HepG2 (cell line): ENCODE data around the gene ACAD11.

ENCODE experiments used
- AGO2 ChIP-seq: fragments of 200-400 bp; formaldehyde crosslinking; optimal IDR thresholded peaks from 2 replicates; pipeline ENCODE3; 2017; ENCODE audit warnings: mild to moderate bottlenecking, low read depth, low read length, moderate library complexity
- CEBPB ChIP-seq: IDR thresholded peaks from 2 replicates; pipeline ENCODE4 v1.6.1; 2011; ENCODE audit warnings: low read depth, low read length, improper control_type of control experiment, borderline replicate concordance
- EP300 ChIP-seq, 3 experiments: sonication (generic) in 1 of 3; formaldehyde crosslinking in 1 of 3; IDR thresholded peaks; 2 replicates each; pipeline versions ENCODE4 v1.5.1 to v1.6.1; 2011 to 2020; ENCODE audit warnings: low read depth in 2 of 3, low read length in 2 of 3, borderline replicate concordance in 1 of 3, improper control_type of control experiment in 1 of 3, mild to moderate bottlenecking in 1 of 3, missing genetic modification reagents in 1 of 3, moderate library complexity in 1 of 3
- ESRRA ChIP-seq: sonication (generic); formaldehyde crosslinking; IDR thresholded peaks from 2 replicates; pipeline ENCODE4 v1.5.1; 2020; ENCODE audit warnings: mild to moderate bottlenecking, low read depth, missing genetic modification reagents
- MXI1 ChIP-seq: IDR thresholded peaks from 3 replicates; pipeline ENCODE4 v1.6.1; 2012; ENCODE audit warnings: low read depth, low read length, inconsistent platforms, borderline replicate concordance
- PRMT3 ChIP-seq: sonication (generic); formaldehyde crosslinking; IDR thresholded peaks from 2 replicates; pipeline ENCODE4 v1.8.1; 2022; ENCODE audit warnings: low read depth, mild to moderate bottlenecking, moderate library complexity, missing genetic modification reagents, borderline replicate concordance
- YY1 ChIP-seq: IDR thresholded peaks from 2 replicates; pipeline ENCODE4 v1.6.1; 2011; ENCODE audit warnings: low read length, low read depth, moderate library complexity, mild to moderate bottlenecking; ENCODE audit not compliant: insufficient read depth, insufficient replicate concordance
- ZBTB42 ChIP-seq: sonication (generic); formaldehyde crosslinking; IDR thresholded peaks from 2 replicates; pipeline ENCODE4 v1.5.0; 2020; ENCODE audit warnings: mild to moderate bottlenecking, missing genetic modification reagents
- ZNF317 ChIP-seq: sonication (generic); formaldehyde crosslinking; IDR thresholded peaks from 2 replicates; pipeline ENCODE4 v1.5.0; 2020; ENCODE audit warnings: mild to moderate bottlenecking, missing genetic modification reagents
- TF ChIP-seq, protein P1 (sequence below): sonication (generic); formaldehyde crosslinking; IDR thresholded peaks from 2 replicates; pipeline ENCODE4 v1.5.0; 2020; ENCODE audit warnings: mild to moderate bottlenecking, missing genetic modification reagents, moderate library complexity
- TF ChIP-seq, protein P2 (sequence below): sonication (generic); formaldehyde crosslinking; IDR thresholded peaks from 2 replicates; pipeline ENCODE4 v1.5.1; 2020; ENCODE audit warnings: mild to moderate bottlenecking, missing genetic modification reagents
- TF ChIP-seq, protein P3 (sequence below): sonication (generic); formaldehyde crosslinking; IDR thresholded peaks from 2 replicates; pipeline ENCODE4 v1.4.0; 2020; ENCODE audit warnings: missing genetic modification reagents, borderline replicate concordance
- TF ChIP-seq, protein P4 (sequence below), 2 experiments: IDR thresholded peaks; 2 replicates each; pipeline ENCODE4 v1.6.1; 2011 to 2012; ENCODE audit warnings: low read length in 2 of 2, borderline replicate concordance in 1 of 2, low read depth in 1 of 2, mild to moderate bottlenecking in 1 of 2, moderate library complexity in 1 of 2
- TF ChIP-seq, protein P5 (sequence below): sonication (generic); formaldehyde crosslinking; IDR thresholded peaks from 2 replicates; pipeline ENCODE4 v1.4.0; 2020; ENCODE audit warnings: missing genetic modification reagents

DNA sequence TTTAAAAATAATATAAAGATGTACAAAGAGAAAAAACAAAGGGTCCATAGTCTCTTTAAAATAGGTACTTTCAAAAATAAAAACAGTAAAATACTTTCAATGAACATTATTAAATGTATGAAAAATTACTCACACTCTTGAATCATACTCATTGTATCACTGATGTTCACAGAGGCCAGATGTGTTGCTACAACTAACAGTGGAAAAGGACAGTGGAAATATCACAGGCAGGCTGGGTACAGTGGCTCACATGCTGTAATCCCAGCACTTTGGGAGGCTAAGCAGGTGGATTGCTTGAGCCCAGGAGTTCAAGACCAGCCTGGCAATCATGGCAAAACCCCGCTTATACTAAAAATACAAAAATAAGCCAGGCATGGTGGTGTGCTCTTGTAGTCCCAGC lies 35.8 kb upstream of the ACAD11 start:
- TF ChIP-seq, protein P1, sequence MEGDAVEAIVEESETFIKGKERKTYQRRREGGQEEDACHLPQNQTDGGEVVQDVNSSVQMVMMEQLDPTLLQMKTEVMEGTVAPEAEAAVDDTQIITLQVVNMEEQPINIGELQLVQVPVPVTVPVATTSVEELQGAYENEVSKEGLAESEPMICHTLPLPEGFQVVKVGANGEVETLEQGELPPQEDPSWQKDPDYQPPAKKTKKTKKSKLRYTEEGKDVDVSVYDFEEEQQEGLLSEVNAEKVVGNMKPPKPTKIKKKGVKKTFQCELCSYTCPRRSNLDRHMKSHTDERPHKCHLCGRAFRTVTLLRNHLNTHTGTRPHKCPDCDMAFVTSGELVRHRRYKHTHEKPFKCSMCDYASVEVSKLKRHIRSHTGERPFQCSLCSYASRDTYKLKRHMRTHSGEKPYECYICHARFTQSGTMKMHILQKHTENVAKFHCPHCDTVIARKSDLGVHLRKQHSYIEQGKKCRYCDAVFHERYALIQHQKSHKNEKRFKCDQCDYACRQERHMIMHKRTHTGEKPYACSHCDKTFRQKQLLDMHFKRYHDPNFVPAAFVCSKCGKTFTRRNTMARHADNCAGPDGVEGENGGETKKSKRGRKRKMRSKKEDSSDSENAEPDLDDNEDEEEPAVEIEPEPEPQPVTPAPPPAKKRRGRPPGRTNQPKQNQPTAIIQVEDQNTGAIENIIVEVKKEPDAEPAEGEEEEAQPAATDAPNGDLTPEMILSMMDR: no peak
- TF ChIP-seq, protein P2, sequence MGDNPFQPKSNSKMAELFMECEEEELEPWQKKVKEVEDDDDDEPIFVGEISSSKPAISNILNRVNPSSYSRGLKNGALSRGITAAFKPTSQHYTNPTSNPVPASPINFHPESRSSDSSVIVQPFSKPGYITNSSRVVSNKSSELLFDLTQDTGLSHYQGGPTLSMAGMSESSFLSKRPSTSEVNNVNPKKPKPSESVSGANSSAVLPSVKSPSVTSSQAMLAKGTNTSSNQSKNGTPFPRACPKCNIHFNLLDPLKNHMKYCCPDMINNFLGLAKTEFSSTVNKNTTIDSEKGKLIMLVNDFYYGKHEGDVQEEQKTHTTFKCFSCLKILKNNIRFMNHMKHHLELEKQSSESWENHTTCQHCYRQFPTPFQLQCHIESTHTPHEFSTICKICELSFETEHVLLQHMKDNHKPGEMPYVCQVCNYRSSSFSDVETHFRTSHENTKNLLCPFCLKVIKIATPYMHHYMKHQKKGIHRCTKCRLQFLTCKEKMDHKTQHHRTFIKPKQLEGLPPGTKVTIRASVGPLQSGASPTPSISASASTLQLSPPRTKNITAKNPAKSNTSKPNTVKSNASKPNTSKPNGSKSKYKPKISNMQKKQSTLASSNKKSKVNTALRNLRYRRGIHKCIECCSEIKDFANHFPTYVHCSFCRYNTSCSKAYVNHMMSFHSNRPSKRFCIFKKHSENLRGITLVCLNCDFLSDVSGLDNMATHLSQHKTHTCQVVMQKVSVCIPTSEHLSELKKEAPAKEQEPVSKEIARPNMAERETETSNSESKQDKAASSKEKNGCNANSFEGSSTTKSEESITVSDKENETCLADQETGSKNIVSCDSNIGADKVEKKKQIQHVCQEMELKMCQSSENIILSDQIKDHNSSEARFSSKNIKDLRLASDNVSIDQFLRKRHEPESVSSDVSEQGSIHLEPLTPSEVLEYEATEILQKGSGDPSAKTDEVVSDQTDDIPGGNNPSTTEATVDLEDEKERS (CRISPR knock-in tag): no peak
- TF ChIP-seq YY1: no peak
- no peak for TF ChIP-seq EP300 (IDR thresholded peaks at IDR 0.05; ENCODE audit: low read depth in 2 of 2, low read length in 2 of 2)
- TF ChIP-seq EP300 (CRISPR knock-in tag; IDR thresholded peaks at IDR 0.05; ENCODE audit: borderline replicate concordance): no peak
- TF ChIP-seq CEBPB: no peak
- no peak for TF ChIP-seq ZBTB42 (CRISPR knock-in tag)
- no peak for TF ChIP-seq ESRRA (CRISPR knock-in tag)
- TF ChIP-seq, protein P3, sequence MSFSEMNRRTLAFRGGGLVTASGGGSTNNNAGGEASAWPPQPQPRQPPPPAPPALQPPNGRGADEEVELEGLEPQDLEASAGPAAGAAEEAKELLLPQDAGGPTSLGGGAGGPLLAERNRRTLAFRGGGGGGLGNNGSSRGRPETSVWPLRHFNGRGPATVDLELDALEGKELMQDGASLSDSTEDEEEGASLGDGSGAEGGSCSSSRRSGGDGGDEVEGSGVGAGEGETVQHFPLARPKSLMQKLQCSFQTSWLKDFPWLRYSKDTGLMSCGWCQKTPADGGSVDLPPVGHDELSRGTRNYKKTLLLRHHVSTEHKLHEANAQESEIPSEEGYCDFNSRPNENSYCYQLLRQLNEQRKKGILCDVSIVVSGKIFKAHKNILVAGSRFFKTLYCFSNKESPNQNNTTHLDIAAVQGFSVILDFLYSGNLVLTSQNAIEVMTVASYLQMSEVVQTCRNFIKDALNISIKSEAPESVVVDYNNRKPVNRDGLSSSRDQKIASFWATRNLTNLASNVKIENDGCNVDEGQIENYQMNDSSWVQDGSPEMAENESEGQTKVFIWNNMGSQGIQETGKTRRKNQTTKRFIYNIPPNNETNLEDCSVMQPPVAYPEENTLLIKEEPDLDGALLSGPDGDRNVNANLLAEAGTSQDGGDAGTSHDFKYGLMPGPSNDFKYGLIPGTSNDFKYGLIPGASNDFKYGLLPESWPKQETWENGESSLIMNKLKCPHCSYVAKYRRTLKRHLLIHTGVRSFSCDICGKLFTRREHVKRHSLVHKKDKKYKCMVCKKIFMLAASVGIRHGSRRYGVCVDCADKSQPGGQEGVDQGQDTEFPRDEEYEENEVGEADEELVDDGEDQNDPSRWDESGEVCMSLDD (CRISPR knock-in tag): no peak
- TF ChIP-seq, protein P4, sequence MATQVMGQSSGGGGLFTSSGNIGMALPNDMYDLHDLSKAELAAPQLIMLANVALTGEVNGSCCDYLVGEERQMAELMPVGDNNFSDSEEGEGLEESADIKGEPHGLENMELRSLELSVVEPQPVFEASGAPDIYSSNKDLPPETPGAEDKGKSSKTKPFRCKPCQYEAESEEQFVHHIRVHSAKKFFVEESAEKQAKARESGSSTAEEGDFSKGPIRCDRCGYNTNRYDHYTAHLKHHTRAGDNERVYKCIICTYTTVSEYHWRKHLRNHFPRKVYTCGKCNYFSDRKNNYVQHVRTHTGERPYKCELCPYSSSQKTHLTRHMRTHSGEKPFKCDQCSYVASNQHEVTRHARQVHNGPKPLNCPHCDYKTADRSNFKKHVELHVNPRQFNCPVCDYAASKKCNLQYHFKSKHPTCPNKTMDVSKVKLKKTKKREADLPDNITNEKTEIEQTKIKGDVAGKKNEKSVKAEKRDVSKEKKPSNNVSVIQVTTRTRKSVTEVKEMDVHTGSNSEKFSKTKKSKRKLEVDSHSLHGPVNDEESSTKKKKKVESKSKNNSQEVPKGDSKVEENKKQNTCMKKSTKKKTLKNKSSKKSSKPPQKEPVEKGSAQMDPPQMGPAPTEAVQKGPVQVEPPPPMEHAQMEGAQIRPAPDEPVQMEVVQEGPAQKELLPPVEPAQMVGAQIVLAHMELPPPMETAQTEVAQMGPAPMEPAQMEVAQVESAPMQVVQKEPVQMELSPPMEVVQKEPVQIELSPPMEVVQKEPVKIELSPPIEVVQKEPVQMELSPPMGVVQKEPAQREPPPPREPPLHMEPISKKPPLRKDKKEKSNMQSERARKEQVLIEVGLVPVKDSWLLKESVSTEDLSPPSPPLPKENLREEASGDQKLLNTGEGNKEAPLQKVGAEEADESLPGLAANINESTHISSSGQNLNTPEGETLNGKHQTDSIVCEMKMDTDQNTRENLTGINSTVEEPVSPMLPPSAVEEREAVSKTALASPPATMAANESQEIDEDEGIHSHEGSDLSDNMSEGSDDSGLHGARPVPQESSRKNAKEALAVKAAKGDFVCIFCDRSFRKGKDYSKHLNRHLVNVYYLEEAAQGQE (IDR thresholded peaks at IDR 0.05; ENCODE audit: borderline replicate concordance in 1 of 2, low read depth in 1 of 2, low read length in 2 of 2): no peak
- TF ChIP-seq PRMT3 (CRISPR knock-in tag): no peak
- no peak for TF ChIP-seq MXI1
- no peak for TF ChIP-seq AGO2
- TF ChIP-seq, protein P5, sequence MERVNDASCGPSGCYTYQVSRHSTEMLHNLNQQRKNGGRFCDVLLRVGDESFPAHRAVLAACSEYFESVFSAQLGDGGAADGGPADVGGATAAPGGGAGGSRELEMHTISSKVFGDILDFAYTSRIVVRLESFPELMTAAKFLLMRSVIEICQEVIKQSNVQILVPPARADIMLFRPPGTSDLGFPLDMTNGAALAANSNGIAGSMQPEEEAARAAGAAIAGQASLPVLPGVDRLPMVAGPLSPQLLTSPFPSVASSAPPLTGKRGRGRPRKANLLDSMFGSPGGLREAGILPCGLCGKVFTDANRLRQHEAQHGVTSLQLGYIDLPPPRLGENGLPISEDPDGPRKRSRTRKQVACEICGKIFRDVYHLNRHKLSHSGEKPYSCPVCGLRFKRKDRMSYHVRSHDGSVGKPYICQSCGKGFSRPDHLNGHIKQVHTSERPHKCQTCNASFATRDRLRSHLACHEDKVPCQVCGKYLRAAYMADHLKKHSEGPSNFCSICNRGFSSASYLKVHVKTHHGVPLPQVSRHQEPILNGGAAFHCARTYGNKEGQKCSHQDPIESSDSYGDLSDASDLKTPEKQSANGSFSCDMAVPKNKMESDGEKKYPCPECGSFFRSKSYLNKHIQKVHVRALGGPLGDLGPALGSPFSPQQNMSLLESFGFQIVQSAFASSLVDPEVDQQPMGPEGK (CRISPR knock-in tag): no peak
- no peak for TF ChIP-seq ZNF317
